GM19328 (cell line): Measurements from ENCODE around the gene DPH1.
"Not testable (repeated sequence)": the region's sequence is repeated elsewhere in the genome, so short reads cannot be mapped to it uniquely, and the experiment has no call there.

Experiments used
- ATAC-seq: cut with Tn5 transposase; IDR thresholded peaks from one replicate; pipeline ENCODE4 v1.9.1; 2021; ENCODE audit warnings: mild to moderate bottlenecking, moderate library complexity; ENCODE audit not compliant: unreplicated experiment

The DPH1 gene

DNA sequence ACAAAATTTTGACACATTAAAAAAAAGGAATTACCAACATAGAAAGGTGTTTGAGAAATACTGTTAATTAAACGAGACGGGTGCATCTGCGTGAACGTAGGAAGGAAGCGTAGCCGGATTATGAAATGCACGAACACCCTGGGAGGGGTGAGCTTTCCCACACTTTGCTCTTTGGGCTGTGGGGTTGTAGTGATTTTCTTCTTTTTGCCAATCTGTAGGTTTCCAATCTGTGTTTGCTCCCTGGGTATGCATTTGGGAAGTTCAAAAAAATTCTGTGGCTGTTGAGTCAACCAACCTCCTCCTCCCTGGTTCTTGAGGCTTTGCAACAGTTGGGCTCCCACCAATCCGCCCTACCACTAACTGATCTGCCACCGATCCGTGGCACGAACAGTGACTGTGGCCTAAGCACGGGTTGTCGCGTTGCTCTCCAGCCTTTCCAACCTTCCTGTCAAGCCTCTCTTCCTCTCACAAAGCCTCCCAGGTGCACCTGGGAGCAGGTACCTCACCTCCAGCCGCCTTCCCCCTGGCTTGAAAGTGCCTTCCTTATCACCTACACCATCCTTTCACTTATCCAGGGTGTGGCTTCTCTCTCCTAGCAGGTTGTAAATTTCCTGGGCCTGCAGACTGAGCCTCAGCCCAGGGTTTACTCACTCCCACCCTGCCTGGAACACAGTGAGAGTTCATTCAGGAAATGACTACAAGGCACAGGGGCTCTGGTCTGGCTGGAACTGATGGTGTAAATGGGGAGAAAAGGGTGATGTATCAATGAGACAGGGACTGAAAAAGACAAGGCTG is 21.4 kb upstream of the DPH1 start:
- ATAC-seq: no peak

DNA sequence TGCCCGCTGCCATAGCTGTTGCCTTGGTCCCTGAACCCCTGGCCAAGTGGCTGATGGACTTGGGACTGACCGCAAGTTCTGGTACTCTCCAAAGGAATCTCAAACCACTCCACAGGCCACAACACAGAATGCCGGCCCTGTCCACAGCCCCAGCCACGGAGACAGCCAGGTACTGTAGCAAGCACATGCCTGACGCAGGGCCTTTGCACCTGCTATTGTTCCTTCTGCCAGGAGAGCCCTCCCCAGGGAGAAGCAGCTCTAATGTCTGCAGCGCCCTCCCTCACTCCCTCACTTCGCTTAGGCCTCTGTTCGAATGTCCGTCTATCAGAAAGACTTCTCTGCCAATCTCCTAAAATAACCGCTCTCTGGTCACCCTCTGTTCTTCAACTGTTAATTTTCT is 20.2 kb upstream of the DPH1 start:
- ATAC-seq: no peak

DNA sequence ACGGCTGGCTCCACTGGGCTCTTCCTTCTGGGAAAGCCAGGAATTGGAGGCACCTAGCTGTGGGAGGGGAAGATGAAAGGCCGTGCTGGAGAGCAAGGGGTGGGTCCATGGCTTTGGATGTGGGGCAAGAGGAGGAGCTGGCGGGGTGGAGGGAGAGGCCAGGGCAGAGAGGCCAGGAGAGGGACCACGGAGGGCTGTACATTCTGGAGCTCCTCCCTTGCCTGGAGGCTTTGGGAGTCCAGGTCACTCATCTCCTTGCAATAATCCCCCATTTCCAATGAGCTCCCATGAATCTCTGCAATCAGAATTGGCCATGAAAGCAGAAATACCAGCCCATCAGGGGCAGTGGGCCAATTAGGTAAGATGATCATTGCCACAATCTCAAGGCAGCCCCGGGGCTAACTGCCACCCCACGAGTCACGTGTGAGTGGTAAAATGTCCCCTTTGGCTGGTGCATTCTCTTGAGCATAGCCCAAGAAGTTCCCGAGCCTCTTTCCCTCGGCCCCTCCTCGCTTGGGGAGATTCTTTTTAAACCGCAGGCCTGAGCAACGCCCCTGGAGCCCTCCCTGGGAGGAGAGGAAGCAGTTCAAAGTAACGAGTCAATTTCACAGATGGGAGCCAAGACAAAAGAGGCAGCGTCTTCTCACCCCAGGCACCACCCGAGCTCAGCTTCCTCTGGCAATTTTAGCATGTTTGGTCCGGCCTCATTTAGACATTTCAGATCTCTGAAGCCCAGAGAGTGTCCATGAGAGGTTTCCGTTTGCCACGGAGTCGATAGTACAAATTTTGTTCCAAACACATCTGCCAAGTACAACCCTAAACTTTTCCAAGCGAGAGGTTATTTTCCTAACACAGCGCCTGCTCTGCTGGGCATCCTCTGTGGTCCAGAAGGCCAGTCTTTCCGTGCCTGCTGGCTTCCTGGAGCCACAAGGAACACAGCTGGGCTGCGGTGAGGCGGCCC is 18.3 kb upstream of the DPH1 start:
- no peak for ATAC-seq

DNA sequence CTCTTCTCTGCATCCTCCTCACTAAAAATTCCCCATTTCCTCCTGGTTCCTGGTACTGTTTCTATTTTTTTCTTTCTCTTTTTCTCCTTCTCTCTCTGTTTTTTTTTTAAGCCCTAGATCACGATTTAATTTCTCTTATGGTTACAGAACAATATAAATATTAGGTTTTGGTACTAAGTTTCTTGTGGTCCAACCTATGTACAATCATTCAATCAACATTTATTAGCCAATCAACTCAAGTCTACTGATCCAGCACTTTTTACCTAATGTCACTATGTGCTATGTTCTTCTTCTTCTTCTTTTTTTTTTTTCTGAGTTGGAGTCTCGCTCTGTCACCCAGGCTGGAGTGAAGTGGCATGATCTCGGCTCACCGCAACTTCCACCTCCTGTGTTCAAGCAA is 17.5 kb upstream of the DPH1 start:
- ATAC-seq: no peak

DNA sequence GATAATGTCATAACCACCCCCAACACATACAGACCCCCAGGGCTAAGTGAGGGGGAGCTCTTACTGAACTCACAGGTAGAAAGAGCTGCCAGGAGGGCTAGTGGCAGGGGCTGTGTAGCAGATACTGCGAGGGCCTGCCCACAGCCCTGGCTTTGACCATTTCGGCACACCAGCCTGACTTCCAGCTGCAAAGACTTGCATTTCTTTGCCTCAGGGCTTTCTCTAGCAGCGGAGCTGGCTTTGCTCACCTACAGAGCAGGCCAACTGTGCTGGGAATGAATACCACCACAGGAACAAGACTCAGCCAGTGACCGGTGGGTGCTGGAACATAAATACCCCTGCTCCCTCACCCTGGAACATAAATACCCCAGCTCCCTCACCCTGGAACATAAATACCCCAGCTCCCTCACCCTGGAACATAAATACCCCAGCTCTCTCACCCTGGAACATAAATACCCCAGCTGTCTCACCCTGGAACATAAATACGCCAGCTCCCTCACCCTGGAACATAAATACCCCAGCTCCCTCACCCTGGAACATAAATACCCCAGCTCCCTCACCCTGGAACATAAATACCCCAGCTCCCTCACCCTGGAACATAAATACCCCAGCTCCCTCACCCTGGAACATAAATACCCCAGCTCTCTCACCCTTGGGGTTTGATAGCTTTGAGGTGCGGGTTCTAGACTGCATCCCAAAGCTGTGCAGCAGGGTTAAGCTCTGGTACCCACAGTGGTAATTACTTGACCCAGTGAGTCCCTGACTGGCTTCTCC is 16.5 kb upstream of the DPH1 start:
- not testable (repeated sequence) for ATAC-seq

DNA sequence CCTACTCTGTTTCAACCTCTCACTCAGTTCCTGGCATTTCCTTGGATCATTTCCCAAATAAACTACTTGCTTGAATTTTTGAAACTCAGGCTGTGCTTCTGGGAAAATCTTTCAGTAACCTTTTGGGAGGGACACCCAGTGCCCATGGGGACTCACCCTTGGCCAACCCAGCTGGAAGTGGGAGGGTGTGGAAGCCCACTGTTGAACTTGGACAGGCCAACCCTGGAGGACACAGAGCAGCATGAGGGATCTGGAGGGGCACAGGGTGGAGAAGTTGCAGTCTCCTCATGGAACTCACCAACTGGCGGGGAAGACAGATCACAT is 16.0 kb upstream of the DPH1 start:
- ATAC-seq: no peak

DNA sequence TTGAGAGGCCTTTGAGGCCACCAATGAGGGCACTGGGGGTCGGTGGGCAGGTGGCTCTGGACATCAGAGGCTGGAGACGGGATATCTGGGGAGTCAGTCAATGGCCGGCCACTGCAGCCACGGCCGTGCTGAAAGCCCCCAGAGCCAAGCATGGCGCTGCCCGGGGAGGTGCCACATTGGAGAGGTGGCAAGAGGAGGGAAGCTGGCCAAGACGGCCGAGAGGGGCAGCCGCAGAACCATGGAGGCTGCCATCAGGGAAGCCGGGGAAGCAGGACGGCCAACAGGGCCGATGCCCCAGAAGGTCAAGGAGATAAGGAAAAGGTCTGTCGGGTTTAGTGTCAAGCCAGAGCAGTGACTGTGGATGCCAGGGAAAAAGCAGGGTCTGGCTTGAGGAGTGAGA is 14.6 kb upstream of the DPH1 start:
- ATAC-seq: no peak

DNA sequence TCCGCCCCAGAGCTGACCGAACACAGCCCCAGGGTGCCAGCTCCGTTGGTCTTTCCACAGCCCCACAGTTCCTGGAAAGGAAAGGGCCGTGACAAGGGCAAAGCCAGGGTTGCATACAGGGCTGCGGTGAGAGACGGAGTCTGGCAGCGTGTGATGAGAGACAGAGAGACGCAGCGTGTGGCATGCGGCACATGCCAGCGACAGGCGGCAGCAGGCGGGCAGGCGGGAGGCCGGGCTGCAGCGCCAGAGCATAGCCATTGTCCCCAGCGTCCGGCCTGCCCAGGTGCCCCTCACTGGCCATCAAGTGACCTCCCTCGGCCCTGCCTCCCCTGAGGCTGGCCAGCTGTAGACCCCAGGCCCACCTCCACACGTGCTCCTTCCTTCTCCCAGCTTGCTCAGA is 13.5 kb upstream of the DPH1 start:
- no peak for ATAC-seq

DNA sequence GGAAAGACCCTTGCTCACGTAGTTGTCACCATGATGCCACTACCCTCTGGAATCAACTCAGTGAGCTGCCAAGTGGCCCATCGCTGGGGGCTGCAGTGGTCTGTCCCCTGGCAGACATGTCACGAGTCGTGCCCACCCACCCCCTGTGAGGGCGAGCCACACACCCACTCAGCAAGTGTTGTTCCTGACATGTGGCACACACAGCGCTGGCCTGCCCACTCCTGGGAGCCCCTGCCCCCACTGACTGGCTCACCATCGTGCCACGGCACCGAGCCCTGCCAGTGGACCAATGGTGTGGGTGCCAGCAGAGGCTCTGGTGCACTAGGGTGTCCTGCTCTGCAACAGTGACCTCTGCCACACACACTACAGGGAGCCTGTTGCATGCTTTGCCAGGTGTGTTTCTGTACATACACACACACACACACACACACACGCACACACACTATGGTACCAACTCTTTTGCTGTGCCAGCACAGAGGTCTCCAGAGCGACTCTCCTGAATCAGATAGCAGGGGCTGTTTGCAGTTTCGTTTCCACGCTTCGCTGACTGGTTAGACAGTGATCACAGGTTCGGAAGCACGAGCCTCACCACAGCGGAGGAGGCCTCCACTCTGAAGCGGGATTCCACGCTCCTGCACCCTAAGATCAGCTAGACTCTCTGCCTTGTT is 12.5 kb upstream of the DPH1 start:
- ATAC-seq: no peak

DNA sequence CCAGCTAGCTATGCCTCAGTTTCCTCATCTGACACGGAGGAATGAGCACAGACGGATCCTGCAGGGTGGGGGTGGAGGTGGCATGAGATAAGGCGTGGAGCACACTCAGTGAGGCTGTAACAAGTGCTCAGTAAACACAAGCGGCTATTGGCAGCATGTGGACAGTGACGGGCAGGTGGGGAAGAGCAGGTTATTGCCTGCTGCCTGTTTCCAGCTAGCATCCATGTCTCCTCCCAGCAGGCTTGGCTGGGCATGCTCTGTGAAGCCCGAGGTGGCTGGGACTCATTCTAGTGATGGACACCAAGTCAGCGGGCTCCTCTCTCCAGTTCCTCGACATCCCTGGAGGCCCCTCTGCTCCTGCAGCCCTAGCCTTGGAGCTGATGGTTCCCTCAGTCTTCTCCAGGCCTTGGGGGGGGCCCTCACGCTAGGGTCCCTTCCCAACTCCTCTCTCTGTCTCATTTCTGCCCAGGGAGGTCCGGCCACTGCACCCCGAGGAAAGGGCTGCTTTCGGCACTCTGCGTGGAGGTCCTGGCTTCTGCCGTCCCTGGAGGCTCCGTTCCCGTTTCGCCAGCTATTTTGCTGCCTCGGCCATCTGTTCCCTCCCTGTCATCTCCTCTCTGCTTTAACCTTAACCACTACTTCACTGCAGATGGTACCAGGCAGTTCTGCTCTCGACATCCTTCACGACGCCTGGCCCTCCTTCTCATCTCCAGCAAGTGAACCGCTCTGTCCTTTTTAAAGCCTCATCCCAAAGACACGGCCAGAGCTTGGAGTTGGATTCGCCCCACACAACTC is 11.0 kb upstream of the DPH1 start:
- ATAC-seq: no peak

DNA sequence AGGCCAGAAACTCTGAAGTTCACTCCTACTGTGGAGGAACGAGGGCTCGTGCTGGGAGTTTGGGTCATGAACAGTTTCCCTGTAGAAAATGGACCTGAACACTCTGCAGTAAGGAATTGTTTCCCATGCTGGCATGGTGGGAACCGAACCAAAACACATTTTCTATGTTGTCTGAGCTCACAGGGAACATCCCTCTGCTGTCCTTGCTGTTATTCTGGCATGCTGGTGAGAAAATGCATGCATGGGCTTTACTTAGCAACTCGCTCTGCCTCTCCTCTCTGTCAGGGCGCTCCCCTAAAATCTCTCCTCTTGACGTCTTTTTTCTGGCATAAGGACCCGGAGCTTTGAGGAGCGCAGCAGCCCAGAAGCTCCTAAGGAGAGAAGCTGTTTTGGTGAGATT is 10.2 kb upstream of the DPH1 start:
- ATAC-seq: no peak

DNA sequence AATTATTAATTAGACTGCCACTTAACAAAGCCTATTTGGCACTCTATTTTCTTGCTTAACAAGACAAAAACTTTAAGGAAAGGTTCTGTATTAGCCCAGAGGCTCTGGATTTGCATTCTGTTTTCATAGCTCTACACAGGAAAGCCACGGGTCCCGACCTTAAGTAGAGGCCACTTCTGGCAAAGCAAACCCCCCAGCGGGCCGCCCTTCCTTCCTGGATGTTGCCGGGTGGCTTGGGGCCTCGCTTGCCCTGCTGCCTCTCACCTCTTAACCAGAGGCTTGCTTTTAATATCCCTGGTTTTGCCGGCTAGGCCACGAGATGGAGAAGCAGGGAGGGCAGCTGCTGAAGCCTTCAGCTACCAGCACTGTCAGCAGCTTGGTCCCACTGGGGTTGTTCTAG is 9.2 kb upstream of the DPH1 start:
- ATAC-seq: no peak

DNA sequence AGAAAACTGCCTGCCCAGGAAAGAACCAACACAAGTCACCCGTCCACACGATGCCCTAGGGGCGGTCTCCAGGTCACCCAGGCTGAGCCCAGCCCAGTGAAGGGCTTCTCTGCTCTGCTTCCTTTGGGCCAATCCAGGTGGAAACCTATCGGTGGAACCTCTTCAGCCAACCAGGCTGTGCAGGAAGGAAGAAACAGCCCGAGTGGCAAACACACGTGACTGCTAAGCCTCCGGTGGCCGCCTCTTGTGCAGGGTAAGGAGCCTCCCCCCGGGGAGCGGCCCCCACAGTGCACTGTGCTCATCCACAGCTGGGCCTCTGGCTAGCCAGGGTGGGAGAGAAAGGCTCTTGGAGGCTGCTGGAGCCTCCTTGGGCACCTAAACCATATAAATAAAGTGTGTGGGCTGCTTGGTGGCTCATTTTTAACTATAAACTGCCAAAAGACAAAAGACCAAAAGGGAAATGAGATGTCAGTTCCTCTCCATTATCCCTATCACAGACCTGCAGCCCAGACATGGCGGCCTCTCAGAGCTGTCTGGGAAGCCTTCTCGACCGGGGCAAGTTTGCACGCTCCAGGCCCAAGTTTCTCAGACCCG is 7.2 kb upstream of the DPH1 start:
- ATAC-seq: no peak

DNA sequence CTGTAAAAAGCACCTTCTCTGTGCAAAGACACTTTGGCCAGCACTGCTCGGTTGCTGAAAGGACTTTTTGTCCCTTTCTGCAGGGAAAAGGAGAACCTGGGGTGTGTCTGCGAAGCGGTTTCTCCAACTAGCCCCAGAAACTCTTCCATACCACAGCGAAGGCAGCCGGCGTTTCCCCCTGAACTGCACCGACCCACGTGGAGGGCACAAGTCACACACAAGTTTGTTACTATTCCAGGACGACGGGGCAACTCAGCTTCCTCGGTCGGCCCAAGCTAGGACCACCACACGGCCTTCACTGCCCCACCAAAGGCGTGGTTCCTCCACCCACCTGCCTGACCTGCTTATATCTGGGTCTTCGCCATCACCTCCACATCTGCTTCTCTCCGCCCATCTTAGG is 6.7 kb upstream of the DPH1 start:
- no peak for ATAC-seq

DNA sequence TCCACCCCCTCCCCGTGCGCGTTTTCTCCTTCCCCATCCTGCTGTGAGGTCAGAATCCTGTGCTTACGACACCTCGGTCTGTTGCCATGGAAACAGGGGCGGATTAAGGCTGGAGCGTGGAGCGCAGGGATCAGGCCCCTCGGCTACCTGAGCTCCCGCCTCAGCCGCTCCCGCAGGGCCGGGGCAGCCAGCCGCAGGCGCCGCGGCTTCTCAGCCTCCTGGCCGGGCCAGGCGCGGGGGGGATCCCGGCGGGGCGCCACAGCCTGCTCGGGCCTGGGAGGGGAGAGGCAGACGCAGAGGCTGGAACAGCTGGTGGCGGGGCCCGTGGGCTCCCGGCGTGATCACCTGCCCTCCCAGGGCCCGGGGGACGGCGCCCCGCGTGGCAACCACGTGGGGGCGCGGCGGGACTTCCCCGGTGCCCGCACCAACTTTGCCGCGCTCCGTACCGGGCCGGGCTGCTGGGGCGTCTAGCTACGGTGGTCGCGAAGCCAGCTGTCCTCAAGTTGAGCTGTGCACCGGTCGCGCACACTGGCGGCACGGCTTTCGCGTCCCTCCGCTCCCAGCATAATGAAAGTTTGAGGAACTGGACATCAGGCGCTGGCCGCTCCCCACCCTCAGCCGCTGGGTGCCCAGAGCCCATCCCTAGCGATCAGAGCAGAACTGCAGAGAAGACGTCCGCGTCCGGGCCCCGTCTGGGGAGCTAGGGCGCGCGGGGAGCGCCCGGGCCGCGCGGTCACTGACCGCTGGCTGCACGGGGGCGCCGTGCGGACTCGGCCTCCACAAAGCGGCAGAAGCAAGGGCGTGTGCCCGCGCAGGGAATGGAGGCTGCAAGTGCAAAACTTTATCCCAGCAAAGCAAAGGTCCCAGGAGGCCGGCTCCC is 6.0 kb upstream of the DPH1 start:
- ATAC-seq: no peak

DNA sequence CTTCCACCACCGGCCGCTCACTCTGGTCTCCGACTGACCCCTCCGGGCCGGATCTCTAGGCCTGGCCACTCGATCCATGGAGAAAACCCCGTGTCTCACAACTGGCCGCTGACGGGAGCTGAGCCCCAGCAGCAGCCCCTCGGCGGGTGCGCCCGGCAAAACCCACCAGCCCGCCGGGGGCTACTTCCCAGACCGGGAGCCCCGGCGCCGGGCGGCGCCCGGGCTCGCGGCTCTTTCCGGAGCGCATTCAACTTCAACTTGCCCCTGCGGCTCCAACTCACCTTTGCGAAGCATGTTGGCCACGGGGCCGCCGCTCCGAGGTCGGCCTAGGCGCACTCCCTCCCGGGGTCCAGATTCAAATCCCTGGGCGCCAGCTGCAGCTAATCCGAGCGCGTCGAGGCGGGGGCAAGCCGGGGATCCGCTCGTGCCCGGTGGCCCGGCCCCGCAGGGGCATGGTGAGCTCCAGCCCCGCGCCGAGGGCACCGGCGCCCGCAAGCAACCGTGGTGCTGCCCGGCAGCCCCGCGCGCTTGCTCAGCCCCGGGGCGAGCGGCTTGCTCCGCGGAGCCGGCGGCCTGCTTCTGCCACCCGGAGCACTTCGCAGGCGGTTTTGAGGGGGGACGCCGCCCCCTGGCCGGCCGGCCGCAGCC is 5.3 kb upstream of the DPH1 start:
- no peak for ATAC-seq

DNA sequence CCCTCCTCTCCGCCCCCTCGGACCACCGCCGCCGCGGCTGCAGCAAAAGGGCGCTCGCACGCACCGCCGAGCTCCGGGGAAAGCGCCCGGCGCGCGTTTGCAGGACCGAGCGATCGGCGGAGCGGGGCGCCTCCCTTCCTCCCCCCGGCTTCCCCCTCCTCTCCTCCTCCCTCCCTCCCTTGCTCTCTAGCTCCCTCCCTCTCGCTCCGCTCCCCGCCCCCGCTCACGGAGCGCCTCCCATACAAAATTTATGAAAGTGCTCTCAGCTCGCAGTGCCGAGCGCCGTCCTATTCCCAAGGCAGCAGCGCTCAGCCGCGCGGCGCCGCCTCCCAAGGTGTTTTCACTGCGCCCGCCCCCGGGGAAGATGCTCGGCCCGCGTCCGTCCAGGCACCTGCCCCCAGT is 4.7 kb upstream of the DPH1 start, which contains the start of gene RTN4RL1:
RTN4RL1 (minus strand) TSS at position 115 of the 402 bp plus-strand sequence. CDS start 469 bp downstream, outside the sequence.
- no peak for ATAC-seq

DNA sequence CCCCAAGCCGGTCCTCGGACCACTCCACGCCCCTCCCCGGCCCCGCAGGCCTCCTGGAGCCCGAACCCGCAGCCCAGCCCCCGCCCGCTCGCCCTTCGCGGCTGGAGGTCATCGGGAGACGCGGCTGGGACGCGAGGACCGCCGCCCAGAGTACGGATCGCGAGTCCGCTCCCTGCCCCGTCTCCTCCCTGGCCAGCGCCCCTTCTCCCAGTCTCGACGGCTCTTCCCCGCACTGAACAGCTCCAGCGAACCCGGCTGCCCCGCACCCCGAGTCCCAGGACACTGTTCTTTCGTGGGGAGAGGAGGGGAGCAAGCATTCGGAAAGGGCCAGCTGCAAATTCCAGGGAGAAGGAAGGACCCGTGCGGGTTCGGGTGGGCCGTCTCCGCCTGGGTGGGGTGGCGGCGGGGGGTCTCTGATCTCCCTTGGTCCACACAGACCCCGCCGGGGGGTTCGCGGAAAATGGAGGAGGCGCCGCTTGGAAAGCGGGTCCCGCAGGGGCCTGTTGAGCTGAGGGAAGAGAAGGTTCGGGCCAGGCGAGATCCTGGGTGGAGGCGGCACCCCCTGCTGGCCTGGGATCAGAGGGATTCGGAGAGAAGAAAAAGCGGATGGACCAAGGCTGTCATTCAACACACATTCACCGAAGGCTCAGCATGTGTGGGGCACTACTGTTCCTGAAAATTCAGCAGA is 4.2 kb upstream of the DPH1 start:
- no peak for ATAC-seq
